GM12891 (cell line): ENCODE data around the gene GLCCI1.

Experiments used
- PAX5 ChIP-seq: IDR thresholded peaks from 2 replicates; pipeline ENCODE4 v1.6.1; 2011; ENCODE audit warnings: low read length, moderate library complexity, mild to moderate bottlenecking; ENCODE audit not compliant: insufficient read depth, severe bottlenecking
- POLR2A ChIP-seq: IDR thresholded peaks from 2 replicates; pipeline ENCODE4 v1.6.1; 2011; ENCODE audit warnings: low read depth, low read length, control low read depth
- POLR2AphosphoS5 ChIP-seq: IDR thresholded peaks from 2 replicates; pipeline ENCODE4 v1.6.1; 2011; ENCODE audit warnings: low read depth, low read length, control low read depth
- POU2F2 ChIP-seq: IDR thresholded peaks from 2 replicates; pipeline ENCODE4 v1.6.1; 2011; ENCODE audit warnings: low read depth, mild to moderate bottlenecking, control low read depth, low read length, moderate library complexity
- SPI1 ChIP-seq: IDR thresholded peaks from 2 replicates; pipeline ENCODE4 v1.6.1; 2011; ENCODE audit warnings: low read depth, low read length, control low read depth
- TAF1 ChIP-seq: IDR thresholded peaks from 2 replicates; pipeline ENCODE4 v1.6.1; 2011; ENCODE audit warnings: low read depth, low read length, control low read depth

DNA sequence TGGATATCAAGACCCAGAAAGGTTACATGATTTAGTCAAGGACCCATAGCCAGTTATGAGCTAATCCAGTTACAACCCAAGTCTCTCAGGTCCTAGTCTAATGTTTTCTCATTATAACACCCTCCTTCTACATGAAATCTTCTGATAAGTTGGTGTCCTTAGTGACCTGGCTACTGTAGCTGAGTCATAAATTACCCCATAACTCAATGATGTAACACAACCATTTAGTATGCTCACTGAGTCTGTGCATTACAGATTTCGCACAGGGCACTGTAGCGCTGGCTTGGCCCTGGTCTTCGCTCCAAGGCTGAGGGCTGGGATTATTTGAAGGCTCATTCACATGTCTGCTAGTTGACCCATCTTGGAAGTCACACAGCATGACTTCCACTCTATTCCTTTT lies 36.0 kb upstream of the GLCCI1 start:
- TF ChIP-seq POLR2A = no peak
- no peak for TF ChIP-seq TAF1
- no peak for TF ChIP-seq POLR2AphosphoS5
- no peak for TF ChIP-seq SPI1
- no peak for TF ChIP-seq PAX5
- TF ChIP-seq POU2F2 = no peak
